Measurements from ENCODE around the gene IL17RA.
"Not testable (repeated sequence)": the region's sequence is repeated elsewhere in the genome, so short reads cannot be mapped to it uniquely, and the experiment has no call there.

The IL17RA gene, protein sequence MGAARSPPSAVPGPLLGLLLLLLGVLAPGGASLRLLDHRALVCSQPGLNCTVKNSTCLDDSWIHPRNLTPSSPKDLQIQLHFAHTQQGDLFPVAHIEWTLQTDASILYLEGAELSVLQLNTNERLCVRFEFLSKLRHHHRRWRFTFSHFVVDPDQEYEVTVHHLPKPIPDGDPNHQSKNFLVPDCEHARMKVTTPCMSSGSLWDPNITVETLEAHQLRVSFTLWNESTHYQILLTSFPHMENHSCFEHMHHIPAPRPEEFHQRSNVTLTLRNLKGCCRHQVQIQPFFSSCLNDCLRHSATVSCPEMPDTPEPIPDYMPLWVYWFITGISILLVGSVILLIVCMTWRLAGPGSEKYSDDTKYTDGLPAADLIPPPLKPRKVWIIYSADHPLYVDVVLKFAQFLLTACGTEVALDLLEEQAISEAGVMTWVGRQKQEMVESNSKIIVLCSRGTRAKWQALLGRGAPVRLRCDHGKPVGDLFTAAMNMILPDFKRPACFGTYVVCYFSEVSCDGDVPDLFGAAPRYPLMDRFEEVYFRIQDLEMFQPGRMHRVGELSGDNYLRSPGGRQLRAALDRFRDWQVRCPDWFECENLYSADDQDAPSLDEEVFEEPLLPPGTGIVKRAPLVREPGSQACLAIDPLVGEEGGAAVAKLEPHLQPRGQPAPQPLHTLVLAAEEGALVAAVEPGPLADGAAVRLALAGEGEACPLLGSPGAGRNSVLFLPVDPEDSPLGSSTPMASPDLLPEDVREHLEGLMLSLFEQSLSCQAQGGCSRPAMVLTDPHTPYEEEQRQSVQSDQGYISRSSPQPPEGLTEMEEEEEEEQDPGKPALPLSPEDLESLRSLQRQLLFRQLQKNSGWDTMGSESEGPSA

DNA sequence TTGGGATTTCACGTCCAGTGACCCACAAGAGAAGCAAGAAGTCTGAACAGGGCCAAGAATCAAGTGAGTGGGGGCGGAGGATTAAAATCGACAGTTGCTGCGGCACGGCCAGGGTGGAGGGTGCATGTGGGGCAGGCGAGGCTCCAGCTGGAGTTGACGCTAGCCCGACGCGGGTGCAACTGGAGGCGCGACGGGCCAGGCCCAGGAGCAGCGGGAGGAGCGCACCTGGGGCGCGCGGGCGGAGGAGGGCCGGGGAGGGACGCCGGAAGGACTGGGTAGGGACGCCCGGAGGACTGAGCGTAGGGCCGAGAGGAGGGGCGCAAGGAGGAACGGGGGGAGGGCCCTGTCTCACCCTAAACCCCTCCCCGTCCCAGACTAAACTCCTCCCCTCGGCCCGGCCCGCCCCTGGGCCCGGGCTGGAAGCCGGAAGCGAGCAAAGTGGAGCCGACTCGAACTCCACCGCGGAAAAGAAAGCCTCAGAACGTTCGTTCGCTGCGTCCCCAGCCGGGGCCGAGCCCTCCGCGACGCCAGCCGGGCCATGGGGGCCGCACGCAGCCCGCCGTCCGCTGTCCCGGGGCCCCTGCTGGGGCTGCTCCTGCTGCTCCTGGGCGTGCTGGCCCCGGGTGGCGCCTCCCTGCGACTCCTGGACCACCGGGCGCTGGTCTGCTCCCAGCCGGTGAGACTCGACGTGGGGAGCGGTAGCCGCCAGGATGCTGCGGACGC is at the start of gene IL17RA:
IL17RA (plus strand) TSS at position 447 of the 723 bp plus-strand sequence; CDS start at position 539, 92 bp downstream.
- peak; percentile 91 for DNase-seq

DNA sequence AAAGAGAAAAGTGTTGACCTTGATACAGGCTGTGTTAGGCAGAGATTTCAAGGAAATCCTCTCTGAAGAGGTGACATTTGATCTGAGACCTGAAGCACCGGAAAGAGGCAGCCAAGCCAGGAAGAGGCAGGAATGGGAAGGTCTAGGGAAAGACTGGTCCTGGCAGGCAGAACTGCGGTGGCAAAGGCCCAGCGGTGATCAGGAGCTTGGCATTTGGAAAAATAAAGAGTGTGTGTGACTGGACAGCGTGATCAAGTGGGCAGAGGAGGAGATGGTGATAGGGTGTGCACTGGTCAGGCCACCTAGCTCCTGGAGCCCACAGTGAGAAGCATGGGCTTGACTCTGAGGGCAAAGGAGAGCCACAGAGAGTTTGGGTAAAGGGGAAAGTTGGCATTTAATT is 49.6 kb upstream of the IL17RA start:
- DNase-seq: no peak

DNA sequence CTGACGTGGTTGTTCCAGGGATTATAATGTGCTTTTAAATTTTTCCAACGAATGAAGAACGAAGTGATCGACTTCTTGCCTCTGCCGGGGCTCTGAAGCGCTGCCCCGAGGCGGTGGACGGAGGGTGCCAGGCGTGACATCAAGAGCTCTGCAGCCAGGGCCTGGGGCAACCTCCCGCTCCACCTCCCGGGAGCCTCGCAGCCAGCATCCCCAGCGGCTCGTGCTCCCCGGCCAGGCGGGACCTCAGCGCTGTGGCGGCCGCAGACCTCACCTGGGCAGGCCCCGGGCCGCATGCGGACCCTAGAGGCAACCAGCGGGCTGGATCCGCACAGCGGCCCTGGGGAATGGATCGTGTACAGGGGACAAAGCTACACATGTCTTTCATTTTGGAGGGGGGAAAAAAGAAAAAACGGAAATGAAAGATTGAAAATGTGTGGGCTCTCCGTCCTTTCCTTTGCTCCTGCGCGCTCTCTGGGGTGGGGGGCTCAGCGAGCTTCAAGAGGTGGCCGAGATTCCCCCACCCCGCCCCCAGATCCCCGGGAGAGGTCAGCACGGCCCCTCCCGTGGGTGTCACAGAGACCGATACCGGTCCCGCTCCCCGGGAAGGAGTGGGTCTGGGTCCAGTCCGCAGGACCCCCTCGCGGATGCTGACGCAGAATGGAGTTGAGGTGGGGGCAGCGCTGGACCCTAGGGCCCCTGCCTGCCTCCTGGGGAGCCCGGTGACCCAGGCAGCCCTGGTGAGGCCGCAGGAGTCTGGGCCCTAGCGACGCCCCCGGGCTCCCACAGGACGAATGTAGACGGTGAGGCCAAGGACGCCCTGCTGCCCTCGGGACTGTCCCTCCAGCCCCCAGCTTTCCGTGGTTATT is 48.6 kb upstream of the IL17RA start:
- DNase-seq: not testable (repeated sequence)

- peak; percentile 42 for DNase-seq
Observed at GRCh38 chr22:17036842-17037711, 47.7 kb upstream of the IL17RA start.

DNA sequence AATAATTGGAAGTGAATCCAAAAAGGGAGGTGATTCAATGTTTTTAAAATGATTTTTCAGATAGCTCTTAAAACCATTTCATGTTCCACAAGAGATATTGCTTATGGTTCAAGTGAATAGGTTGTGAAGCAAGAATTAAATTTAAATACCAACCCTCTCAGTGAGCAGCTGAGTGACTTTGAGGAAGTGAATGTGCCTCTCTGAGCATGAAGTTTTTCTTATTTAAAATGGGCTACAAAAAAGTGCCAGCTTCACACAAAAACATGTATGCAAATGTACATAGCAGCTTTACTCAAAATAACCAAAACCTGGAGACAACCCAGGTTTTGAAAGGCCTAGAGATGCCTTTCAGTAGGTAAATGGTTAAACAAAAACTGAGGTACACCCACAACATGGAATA is 41.3 kb upstream of the IL17RA start:
- DNase-seq: no peak

DNA sequence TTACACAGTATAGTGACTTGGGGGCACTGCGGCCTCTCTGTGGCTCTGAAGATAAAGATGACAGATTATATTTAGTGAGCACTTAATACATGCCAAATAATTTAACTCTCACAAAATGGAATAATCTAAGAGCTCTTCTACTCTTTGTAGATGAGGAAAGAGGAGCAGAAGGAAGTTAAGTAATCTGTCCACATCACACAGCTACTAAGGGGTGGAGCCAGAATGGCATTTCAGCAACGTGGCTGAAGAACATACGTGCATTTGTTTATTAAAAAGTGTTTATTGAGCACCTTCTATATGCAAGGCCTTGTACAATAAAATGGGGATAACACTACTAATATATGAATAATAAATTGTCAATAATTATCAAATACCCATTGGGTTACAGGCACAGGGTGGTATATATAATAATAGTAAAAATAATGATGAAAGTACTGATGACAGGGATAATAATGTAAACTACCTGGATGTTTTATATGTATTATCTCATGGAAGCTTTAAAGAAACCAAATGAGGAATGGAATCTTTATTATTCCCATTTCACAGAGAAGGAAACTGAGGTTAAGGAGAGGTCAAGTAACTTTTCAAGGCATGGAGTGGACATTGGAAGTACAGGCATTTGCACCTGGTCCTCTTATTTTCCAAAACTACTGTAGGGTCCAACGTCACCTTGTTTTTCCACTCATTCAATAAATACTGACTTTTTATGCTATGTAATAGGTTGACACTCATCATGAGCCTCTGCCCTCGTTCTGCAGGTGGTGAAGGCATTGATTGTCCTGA is 38.0 kb upstream of the IL17RA start:
- DNase-seq: no peak

DNA sequence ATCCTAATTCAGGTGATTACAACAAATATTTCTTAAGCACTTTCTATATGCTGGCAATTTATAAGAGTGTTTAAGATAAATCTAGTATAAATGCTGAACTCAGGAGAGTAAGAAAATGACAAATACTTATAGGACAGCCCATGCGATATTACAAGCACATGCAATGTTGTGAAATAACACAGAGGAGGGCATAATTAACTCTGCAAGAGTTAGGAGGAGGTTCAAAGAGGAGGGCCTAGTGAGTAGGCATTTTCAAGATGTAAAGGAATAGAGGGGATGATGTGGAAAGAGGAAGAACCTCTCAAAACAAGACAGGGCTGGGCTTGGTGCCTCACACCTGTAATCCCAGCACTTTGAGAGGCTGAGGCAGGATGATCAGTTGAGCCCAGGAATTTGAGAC is 37.1 kb upstream of the IL17RA start:
- no peak for DNase-seq

DNA sequence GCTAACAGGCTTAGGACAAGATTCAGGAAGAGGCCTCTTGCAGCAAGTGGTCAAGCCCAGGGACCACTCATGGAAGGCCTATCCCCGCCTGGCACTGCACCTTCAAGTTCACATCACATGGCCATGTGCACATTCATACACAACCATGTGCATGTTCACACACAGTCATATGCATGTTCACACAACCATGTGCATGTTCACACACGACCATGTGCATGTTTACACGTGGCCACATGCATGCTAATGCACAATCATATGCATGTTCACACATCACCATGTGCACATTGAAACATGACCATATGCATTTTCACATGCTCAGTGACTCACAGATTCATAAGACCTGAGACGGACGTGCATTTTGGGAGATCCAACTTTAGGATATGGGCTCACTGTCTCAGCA is 28.7 kb upstream of the IL17RA start:
- no peak for DNase-seq

DNA sequence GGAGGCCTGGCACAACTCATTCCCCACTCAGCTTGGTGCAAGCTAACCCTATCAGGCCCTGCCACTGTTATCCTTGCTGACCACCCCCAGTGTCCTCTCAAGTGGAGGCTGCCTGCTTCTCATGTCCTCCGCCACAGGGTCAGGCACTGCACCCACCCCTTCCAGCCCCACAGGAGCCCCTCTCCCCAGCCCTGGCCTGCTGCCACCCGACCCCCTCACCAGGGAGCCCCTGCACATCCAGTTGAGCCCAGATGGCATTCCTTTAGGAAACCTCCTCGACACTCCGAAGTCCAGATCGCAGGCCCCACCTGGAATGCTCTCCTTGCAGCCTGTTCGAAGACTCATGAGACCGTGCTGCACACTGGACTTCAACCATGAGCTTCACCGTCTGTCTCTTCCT is 28.0 kb upstream of the IL17RA start:
- no peak for DNase-seq

DNA sequence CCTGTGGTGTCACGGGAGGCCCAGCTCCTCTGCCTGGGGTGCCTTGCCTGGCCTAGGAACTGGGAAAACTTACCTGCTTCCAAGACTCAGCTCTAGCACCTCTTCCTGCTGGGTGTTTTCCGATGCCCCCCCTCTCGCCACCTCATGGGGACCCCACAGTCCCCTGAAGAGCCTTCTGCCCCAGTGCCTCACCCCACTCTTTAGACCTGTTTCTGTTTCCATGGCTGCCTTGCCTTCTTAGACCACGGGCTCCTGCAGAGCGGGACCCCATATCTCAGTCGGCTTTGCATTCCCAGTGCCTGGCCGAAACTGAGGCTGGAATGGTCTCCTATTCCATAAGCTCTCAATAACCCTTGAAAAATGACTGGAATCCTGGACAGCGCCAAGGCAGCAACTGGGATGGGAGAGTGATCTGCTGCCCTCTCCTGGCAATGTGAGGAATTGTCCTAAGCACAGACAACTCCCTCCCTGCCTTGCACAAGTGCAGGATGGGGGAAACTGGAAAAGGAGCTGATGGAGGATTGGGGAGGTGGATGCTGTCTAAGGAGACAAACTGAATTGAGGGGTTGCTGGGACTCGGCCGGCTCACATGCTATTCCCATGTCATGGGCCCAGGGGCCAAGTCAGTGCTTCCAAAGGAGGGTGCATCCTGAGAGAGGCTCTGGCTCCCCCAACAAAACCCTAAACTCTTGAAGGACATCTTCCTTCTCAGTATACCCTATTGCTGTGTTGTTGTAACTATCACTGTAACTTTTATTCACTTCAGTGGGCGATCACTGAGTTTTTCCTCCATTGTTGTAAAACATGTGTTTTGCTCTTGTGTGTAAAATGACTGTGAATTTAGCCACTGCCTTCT is 26.6 kb upstream of the IL17RA start:
- peak; percentile 67 for DNase-seq

- DNase-seq: no peak
Observed at GRCh38 chr22:17060126-17060525, 24.7 kb upstream of the IL17RA start.

DNA sequence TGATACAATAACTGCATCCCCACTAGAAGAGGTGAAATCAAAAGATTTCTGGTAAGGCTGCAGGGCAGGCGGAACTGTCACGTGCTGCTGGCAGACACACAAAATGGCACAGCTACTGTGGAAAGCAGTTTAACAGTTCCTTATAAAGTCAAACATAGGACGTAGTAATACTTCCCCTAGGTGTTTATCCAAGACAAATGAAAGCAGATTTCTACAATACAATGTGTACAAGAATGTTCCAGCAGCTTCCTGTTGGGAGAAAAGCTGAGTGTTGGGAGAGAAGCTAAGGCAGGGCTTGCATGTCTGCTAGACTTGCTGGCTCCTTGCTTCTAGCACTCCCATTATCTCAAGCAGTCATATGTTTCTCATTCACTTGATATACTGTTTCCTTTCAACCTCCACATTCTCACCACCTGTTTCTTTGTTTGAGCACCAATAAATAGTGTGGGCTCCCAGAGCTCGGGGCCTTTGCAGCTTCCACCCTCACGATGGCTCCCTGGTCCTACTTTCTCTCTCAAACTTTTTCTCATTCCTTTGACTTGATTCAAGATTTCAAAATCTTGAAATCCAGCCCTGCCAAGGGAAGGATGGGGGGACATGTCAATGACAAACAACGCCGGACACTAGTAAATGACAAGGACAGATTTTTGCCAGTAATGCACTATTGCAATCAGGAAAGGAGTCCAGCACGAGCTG is 21.2 kb upstream of the IL17RA start:
- DNase-seq: peak; percentile 50

- no peak for DNase-seq
Observed at GRCh38 chr22:17064498-17065100, 20.2 kb upstream of the IL17RA start.

- DNase-seq: no peak
Observed at GRCh38 chr22:17065433-17065832, 19.4 kb upstream of the IL17RA start.

DNA sequence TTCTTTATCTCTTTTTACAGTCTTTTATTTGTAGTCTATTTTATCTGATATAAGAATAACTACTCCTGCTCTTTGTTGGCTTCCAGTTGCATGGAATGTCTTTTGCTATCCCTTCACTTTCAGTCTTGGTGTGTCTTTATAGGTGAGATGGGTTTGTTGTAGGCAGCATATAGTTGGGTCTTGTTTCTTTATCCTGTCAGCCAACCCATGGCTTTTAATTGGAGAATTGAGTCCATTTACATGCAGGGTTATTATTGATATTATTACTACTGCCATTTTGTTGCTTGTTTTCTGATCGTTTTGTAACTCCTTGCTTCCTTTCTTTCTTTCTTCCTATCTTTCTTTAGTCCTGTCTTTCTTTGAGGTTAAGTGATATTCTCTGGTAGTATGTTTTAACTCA is 11.9 kb upstream of the IL17RA start:
- DNase-seq: no peak

- no peak for DNase-seq
Observed at GRCh38 chr22:17074648-17075002, 10.2 kb upstream of the IL17RA start.

DNA sequence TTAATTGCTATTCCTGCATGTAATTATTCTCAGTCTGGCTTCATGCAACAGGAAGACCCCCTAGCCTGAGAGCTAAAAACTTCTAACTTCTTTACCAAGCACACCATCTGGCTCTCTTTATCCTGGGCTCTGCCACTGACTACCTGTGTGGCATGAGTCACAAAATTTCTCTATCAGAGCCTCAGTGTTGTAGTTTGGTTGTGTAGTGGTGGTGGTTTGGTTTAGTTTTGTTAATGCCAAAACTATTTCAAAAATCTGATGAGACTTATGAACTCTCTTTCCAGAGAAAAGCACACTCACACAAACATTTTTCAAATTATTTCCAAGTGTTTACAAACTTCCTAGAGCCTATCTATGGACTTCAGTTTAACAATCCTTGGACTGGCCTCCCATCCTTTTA is 7.5 kb upstream of the IL17RA start:
- no peak for DNase-seq

- no peak for DNase-seq
Observed at GRCh38 chr22:17079572-17079971, 5.2 kb upstream of the IL17RA start.
